Measurements from ENCODE around the gene RSPO1. TPM values are rescaled to one million over a fixed set of nuclear protein-coding genes. Genes with fewer than 3 reads are reported as not detected.
"Not testable (repeated sequence)": the region's sequence is repeated elsewhere in the genome, so short reads cannot be mapped to it uniquely, and the experiment has no call there.

The RSPO1 gene, protein sequence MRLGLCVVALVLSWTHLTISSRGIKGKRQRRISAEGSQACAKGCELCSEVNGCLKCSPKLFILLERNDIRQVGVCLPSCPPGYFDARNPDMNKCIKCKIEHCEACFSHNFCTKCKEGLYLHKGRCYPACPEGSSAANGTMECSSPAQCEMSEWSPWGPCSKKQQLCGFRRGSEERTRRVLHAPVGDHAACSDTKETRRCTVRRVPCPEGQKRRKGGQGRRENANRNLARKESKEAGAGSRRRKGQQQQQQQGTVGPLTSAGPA
- total RNA-seq, result 0.20 to 0.51 TPM (median 0.43 TPM) in 3 replicates

DNA sequence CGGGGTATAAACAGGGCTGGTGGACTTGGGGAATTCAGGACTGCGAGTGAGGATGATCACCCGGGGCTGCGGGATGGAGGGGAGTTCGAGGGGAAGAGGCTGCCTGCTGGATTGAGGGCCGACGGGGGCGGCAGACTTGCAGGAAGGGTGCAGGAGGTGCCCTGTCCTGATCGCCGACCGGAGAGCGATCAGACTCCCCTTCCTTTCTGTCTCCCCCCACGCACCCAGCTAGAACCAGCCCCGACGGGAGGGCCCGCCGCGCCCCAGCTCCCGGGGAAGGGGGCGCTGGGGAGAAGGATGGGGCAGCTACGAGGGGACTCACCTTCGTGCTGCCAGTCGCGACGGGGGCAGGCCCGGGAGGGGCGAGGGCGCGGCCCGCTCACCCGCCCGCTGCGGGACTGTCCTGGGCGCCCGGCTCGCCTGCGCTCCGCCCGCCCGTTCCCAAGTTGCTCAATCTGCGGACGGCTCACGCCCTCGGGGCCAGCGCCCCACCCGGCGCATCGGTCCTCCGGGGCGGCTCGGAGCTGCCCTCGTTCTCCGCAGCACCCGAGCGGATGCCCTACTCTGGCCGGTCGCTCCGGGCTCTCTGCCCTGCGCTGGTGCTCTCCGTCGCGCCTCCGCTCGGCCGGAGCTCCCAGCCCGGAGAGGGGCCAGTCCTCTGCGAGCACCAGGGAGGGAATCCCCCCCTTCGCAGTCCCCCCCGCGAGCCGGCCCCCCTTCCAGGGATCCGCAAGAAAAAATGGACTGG, at the start of gene RSPO1:
TSS of gene RSPO1 (minus strand) at position 649 of the 748 bp plus-strand sequence. CDS start 5,231 bp downstream, outside the sequence.
- H3K4me1 Mint-ChIP-seq, result peaks cover 9% of the 10 kb centered on the region
- H3K9me3 Mint-ChIP-seq, result no peaks in the 10 kb centered on the region
- H3K27me3 Mint-ChIP-seq (ENCODE audit: low read depth), result peaks cover 49% of the 10 kb centered on the region
- H3K4me3 Mint-ChIP-seq, result peak within 1 kb of the TSS; percentile 54
- TF ChIP-seq, protein P1, sequence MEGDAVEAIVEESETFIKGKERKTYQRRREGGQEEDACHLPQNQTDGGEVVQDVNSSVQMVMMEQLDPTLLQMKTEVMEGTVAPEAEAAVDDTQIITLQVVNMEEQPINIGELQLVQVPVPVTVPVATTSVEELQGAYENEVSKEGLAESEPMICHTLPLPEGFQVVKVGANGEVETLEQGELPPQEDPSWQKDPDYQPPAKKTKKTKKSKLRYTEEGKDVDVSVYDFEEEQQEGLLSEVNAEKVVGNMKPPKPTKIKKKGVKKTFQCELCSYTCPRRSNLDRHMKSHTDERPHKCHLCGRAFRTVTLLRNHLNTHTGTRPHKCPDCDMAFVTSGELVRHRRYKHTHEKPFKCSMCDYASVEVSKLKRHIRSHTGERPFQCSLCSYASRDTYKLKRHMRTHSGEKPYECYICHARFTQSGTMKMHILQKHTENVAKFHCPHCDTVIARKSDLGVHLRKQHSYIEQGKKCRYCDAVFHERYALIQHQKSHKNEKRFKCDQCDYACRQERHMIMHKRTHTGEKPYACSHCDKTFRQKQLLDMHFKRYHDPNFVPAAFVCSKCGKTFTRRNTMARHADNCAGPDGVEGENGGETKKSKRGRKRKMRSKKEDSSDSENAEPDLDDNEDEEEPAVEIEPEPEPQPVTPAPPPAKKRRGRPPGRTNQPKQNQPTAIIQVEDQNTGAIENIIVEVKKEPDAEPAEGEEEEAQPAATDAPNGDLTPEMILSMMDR (IDR thresholded peaks at IDR 0.05; ENCODE audit: unreplicated experiment), result no peak
- no peaks in the 10 kb centered on the region for H3K36me3 Mint-ChIP-seq
- no peak for DNase-seq (ENCODE audit: low spot score in 2 of 2, unreplicated experiment in 2 of 2)
- no peak within 1 kb of the TSS for H3K27ac Mint-ChIP-seq

DNA sequence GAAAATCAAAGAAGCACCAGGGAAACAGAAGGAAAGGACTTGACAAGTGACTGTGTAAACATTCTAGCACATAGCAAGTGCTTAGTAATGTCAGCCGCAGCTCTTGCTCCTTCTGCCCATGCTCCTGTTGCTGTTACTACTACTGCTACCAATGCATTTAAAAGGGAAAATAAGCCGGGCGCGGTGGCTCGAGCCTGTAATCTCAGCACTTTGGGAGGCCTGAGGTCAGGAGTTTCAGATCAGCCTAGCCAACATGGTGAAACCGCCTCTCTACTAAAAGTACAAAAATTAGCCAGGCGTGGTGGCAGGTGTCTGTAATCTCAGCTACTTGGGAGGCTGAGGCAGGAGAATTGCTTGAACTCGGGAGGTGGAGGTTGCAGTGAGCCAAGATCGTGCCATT, 49.5 kb upstream of the RSPO1 start:
- not testable (repeated sequence) for H3K9me3 Mint-ChIP-seq; DNase-seq (ENCODE audit: low spot score in 2 of 2, unreplicated experiment in 2 of 2); H3K27me3 Mint-ChIP-seq (ENCODE audit: low read depth); H3K27ac Mint-ChIP-seq; H3K4me1 Mint-ChIP-seq; H3K4me3 Mint-ChIP-seq
- peaks cover 31% of the 10 kb centered on the region for H3K36me3 Mint-ChIP-seq

DNA sequence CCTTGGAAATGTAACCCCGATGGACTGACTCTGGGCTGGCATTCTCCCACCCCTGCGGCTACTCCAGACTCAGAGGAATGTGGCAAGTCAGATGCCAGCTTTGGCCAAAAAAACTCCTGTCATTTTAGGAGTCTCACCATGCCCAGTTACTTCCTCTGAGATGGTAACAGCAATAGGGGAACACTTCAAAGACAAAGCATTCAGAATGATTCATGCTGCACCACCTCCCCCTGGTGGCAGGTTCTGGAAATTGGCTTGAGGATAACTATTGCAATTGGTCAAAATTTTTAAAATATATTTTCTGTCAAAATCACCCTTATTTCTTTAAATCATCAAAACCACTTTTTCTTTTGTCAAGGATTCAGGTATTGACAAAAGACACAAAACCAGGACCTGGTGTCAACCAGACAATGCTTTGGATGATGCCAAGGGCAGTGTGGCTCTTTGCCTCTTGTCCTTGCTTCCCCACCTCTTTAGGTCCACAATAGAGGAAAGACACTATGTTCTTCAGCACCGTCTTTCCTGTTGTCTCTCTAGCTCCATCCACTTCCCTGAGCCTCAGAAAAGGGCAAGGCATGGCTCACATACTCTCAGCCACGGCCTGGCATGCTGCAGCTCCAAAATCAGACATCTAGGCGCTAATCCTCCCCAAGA, 47.8 kb upstream of the RSPO1 start:
- peaks cover 28% of the 10 kb centered on the region for H3K36me3 Mint-ChIP-seq
- peak in 1 of 2 experiments; percentile 85 for DNase-seq (ENCODE audit: low spot score in 2 of 2, unreplicated experiment in 2 of 2)

DNA sequence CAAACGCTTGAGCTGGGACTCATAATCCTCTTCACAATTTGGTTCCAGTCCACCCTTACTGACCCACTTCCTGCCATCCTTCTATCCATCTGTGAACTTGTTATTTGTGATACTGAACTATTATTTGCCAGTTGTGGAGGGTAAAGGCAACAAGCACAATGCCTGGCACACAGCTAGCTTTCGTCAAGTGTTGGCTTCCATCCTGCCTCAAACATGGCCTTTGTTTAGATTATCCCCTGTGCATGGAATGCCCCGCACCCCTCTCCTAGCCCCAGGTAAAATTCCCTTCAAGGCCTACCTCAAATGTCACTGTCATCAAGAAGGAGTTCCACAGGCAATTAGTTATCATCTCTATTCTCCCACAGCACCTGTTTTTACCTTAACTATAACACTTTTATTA, 46.2 kb upstream of the RSPO1 start:
- peaks cover 22% of the 10 kb centered on the region for H3K36me3 Mint-ChIP-seq

More for the DNA sequence above, 47.8 kb upstream of the RSPO1 start:
- TF ChIP-seq, protein P1 (IDR thresholded peaks at IDR 0.05; ENCODE audit: unreplicated experiment), result peak; percentile 99
- Mint-ChIP-seq H3K4me1 (no peaks in the 10 kb centered on the region), H3K27ac (no peak overlapping the region), H3K9me3 (no peaks in the 10 kb centered on the region), H3K4me3 (no peak overlapping the region), H3K27me3 (ENCODE audit: low read depth) (peaks cover 8% of the 10 kb centered on the region)

DNA sequence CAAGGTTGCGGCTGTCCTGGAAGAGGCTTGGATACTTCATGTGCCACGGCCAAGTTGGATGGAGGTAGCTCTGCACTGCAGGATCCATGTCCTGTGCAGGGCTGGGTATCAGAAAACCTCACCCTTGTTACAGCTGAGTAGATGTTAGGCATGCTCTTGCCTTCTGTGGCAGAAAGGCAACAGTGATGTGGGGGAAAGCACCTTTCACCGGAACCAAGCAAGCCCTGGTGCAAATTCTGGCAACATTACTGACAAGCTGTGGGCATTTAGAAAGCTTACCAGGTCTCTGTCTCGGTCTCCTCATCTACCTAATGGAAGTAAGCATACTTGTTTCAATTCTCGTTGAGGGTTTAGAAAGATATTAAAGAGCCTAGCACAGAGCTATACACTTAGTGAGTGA, 43.1 kb upstream of the RSPO1 start:
- Mint-ChIP-seq H3K4me1 (no peaks in the 10 kb centered on the region), H3K9me3 (no peaks in the 10 kb centered on the region), H3K4me3 (no peak overlapping the region), H3K27me3 (ENCODE audit: low read depth) (peaks cover 39% of the 10 kb centered on the region), H3K27ac (no peak overlapping the region), H3K36me3 (peaks cover 8% of the 10 kb centered on the region)
- no peak for DNase-seq (ENCODE audit: low spot score in 2 of 2, unreplicated experiment in 2 of 2)
- TF ChIP-seq, protein P1 (IDR thresholded peaks at IDR 0.05; ENCODE audit: unreplicated experiment), result no peak

More for the DNA sequence above, 46.2 kb upstream of the RSPO1 start:
- Mint-ChIP-seq H3K27me3 (ENCODE audit: low read depth) (peaks cover 20% of the 10 kb centered on the region), H3K27ac (no peak overlapping the region), H3K4me3 (no peak overlapping the region), H3K9me3 (no peaks in the 10 kb centered on the region), H3K4me1 (no peaks in the 10 kb centered on the region)
- TF ChIP-seq, protein P1 (IDR thresholded peaks at IDR 0.05; ENCODE audit: unreplicated experiment), result no peak
- DNase-seq (ENCODE audit: low spot score in 2 of 2, unreplicated experiment in 2 of 2), result no peak

DNA sequence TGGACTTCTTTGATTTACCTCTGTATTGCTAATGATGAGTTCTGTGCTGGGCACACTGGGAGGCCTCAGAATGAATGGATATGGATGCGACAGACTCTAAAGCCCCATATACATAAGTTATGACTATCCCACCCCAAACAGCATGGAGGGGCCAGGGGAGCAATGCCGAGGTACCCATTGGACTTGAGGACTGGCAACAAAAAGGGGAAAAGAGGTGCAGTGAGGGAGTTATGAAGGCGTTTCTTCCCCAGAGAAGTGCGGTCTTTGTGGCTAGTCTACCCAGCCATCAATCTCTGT, 42.4 kb upstream of the RSPO1 start:
- H3K4me1 Mint-ChIP-seq, result no peaks in the 10 kb centered on the region
- H3K36me3 Mint-ChIP-seq, result peaks cover 6% of the 10 kb centered on the region
- TF ChIP-seq, protein P1 (IDR thresholded peaks at IDR 0.05; ENCODE audit: unreplicated experiment), result no peak
- no peak for DNase-seq (ENCODE audit: low spot score in 2 of 2, unreplicated experiment in 2 of 2)
- H3K4me3 Mint-ChIP-seq, result no peak overlapping the region
- no peaks in the 10 kb centered on the region for H3K9me3 Mint-ChIP-seq
- no peak overlapping the region for H3K27ac Mint-ChIP-seq
- peaks cover 47% of the 10 kb centered on the region for H3K27me3 Mint-ChIP-seq (ENCODE audit: low read depth)
